ENCODE results near the gene KPNB1. TPM values are rescaled to one million over a fixed set of nuclear protein-coding genes. Genes with fewer than 3 reads are reported as not detected.

KPNB1 gene
- total and polyA plus RNA-seq, 10 of the 15 experiments (the other 5 are each of a cell fraction or from before 2014, with no cell fraction given) = 67.8 to 525 (median 246) TPM

DNA sequence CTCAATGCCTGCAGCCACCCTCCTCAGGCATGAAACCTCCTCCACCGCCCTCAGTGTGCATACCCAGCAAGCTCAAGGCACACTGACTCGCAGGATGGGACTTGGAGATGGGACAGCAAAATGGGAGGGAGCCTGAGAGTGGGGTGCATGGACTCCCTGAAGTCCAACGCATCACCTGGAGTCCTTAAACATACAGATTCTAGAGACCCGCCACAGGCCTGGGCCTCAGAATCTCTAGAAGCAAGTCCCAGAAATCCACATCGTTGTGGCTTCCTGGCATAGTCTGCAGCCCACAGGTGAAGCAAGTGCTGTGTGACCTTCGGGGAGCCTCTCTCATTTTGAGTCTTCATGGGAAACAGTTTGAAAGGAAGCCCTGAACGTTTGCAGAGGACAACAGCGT is 79.8 kb downstream of the KPNB1 start (continued):
- TF ChIP-seq, protein P1, sequence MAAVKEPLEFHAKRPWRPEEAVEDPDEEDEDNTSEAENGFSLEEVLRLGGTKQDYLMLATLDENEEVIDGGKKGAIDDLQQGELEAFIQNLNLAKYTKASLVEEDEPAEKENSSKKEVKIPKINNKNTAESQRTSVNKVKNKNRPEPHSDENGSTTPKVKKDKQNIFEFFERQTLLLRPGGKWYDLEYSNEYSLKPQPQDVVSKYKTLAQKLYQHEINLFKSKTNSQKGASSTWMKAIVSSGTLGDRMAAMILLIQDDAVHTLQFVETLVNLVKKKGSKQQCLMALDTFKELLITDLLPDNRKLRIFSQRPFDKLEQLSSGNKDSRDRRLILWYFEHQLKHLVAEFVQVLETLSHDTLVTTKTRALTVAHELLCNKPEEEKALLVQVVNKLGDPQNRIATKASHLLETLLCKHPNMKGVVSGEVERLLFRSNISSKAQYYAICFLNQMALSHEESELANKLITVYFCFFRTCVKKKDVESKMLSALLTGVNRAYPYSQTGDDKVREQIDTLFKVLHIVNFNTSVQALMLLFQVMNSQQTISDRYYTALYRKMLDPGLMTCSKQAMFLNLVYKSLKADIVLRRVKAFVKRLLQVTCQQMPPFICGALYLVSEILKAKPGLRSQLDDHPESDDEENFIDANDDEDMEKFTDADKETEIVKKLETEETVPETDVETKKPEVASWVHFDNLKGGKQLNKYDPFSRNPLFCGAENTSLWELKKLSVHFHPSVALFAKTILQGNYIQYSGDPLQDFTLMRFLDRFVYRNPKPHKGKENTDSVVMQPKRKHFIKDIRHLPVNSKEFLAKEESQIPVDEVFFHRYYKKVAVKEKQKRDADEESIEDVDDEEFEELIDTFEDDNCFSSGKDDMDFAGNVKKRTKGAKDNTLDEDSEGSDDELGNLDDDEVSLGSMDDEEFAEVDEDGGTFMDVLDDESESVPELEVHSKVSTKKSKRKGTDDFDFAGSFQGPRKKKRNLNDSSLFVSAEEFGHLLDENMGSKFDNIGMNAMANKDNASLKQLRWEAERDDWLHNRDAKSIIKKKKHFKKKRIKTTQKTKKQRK (IDR thresholded peaks at IDR 0.05; ENCODE audit: low read depth, low read length) = no peak
- no peak for TF ChIP-seq TAF1 (IDR thresholded peaks at IDR 0.05; ENCODE audit: borderline replicate concordance, low read depth, low read length)

DNA sequence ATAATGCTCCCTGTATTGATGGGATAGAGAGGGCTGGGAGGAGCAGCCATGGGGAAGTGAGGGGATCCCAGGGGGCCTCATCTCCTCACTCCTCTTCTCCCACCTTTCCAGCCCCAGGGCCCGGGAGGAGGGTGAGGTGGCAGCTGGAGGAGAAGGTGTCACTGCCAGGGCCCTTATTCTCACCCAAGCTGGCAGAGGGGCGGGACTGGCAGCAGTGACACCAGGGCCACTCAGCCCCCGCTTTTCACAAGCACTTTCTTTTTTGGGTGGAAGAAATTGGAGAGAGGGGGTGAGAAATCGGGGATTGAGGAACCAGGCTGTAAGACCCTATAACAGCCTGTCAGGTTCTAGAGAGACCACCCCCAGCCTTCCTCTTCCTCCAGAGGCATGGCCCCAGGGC is 81.0 kb downstream of the KPNB1 start:
- intact Hi-C loops (cut with micrococcal nuclease; ENCODE audit: unreplicated experiment) (loop anchor here (10.0 kb wide), 1 partner anchor 76 kb away; no protein-coding TSS in a partner anchor), in situ Hi-C loops (cut with MboI) (no loop called here)
- ChIA-PET SMC1A (ENCODE audit: uncharacterized antibody, unreplicated experiment) (interaction anchor here (2.9 to 7.0 kb wide), 5 partner anchors 8 to 67 kb away, joined by 11 to 56 read pairs (median 15); no protein-coding TSS in a partner anchor), POLR2A (interaction anchor here (1.1 to 3.3 kb wide), 2 partner anchors 12 to 81 kb away, joined by 3 to 23 read pairs; partner anchors contain the start of gene KPNB1), RAD21 (ENCODE audit: unreplicated experiment) (interaction anchor here (1.0 to 10.4 kb wide), 3 partner anchors 12 to 38 kb away, joined by 5 to 136 read pairs (median 25); no protein-coding TSS in a partner anchor), CTCF (interaction anchor here (1.0 to 17.1 kb wide), 7 partner anchors 12 to 78 kb away, joined by 3 to 242 read pairs (median 4); no protein-coding TSS in a partner anchor)
- Histone ChIP-seq H3K36me3 (ENCODE audit: control insufficient read depth in 2 of 2, insufficient read depth in 2 of 2, low read length in 1 of 2) (no peaks in the 10 kb centered on the region), H3K9me3 (replicated peaks; ENCODE audit: control insufficient read depth, insufficient read depth, low read length) (no peaks in the 10 kb centered on the region), H3K27me3 (replicated peaks in 1 of 2; ENCODE audit: control insufficient read depth in 2 of 2, insufficient read depth in 2 of 2, low read length in 1 of 2) (0 out of 4 replicates have a peak, but pooled peaks cover 0 to 1% of the 10 kb centered on the region in 2 experiments), H3K4me3 (no peak overlapping the region), H4K20me1 (ENCODE audit: control insufficient read depth, insufficient read depth) (no peaks in the 10 kb centered on the region), H2AFZ (ENCODE audit: control insufficient read depth, low read depth, low read length) (no peak overlapping the region), H3K27ac (ENCODE audit: control insufficient read depth, insufficient read depth) (no peak overlapping the region), H3K9ac (ENCODE audit: control insufficient read depth, insufficient read depth, low read length) (no peak overlapping the region), H3K4me1 (ENCODE audit: control insufficient read depth, insufficient read depth, low read length) (peaks cover 11% of the 10 kb centered on the region), H3K79me2 (ENCODE audit: control insufficient read depth, insufficient read depth, low read length) (peaks cover 26% of the 10 kb centered on the region), H3K4me2 (ENCODE audit: control insufficient read depth, insufficient read depth) (no peak overlapping the region)
- DNase-seq (ENCODE audit: low read depth, low spot score) = no peak
- no TSS peak for BruUV-seq (replicated peaks)
- TF ChIP-seq SIN3A (IDR thresholded peaks at IDR 0.05; ENCODE audit: low read depth, low read length) (no peak), ZNF24 (IDR thresholded peaks at IDR 0.05) (no peak), SRF (IDR thresholded peaks at IDR 0.05; ENCODE audit: low read depth in 2 of 2, low read length in 2 of 2) (no peak), EED (IDR thresholded peaks at IDR 0.05; ENCODE audit: low read depth) (no peak), DPF2 (IDR thresholded peaks at IDR 0.05) (no peak)
- TF ChIP-seq, protein P2, sequence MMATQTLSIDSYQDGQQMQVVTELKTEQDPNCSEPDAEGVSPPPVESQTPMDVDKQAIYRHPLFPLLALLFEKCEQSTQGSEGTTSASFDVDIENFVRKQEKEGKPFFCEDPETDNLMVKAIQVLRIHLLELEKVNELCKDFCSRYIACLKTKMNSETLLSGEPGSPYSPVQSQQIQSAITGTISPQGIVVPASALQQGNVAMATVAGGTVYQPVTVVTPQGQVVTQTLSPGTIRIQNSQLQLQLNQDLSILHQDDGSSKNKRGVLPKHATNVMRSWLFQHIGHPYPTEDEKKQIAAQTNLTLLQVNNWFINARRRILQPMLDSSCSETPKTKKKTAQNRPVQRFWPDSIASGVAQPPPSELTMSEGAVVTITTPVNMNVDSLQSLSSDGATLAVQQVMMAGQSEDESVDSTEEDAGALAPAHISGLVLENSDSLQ (IDR thresholded peaks at IDR 0.05) = no peak
- no peak for FAIRE-seq
- 24% methylated on average over 4 of the region's 4 CpGs for WGBS (ENCODE audit: insufficient coverage, insufficient replicate concordance, low lambda C conversion rate, missing lambda C conversion rate)
- ATAC-seq = no peak

All from GM12878 (cell line).